Rectal smooth muscle tissue (tissue), 1 donor: ENCODE measurements around the gene PELO.

Source experiments
- H3K27ac ChIP-seq: one replicate; pipeline ENCODE4 v1.7.0; 2013; ENCODE audit warnings: low read depth, low read length, inconsistent platforms
- H3K27me3 ChIP-seq: one replicate; pipeline ENCODE4 v1.7.0; 2013; ENCODE audit warnings: low read length; ENCODE audit not compliant: control insufficient read depth, insufficient read depth
- H3K36me3 ChIP-seq: one replicate; pipeline ENCODE4 v1.7.0; 2013; ENCODE audit warnings: low read length; ENCODE audit not compliant: control insufficient read depth, insufficient read depth
- H3K4me1 ChIP-seq: one replicate; pipeline ENCODE4 v1.7.0; 2013; ENCODE audit warnings: low read length; ENCODE audit not compliant: control insufficient read depth, insufficient read depth
- H3K4me3 ChIP-seq: one replicate; pipeline ENCODE4 v1.7.0; 2013; ENCODE audit warnings: low read length
- H3K9ac ChIP-seq: one replicate; pipeline ENCODE4 v1.7.0; 2013; ENCODE audit warnings: low read length

The PELO gene

GRCh38 chr5:52824827-52825226, 37.1 kb downstream of the PELO start:
- Histone ChIP-seq H3K27ac (no peak overlapping the region), H3K36me3 (no peaks in the 10 kb centered on the region), H3K9ac (no peak overlapping the region), H3K27me3 (no peaks in the 10 kb centered on the region), H3K4me1 (peaks cover 17% of the 10 kb centered on the region), H3K4me3 (no peak overlapping the region)

DNA sequence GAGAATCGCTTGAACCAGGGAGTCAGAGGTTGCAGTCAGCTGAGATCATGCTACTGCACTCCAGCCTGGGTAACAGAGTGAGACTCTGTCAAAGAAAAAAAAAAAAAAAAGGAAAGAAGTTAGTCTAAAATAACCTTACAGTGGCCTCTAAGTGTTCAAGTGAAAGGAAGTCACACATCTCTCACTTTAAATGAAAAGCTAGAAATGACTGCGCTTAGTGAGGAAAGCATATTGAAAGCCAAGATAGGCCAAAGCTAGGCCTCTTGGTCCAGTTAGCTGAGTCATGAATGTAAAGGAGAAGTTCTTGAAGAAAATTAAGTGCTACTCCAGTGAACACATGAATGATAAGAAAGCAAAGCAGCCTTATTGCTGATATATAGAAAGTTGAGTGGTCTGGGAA, 38.1 kb downstream of the PELO start:
- no peaks in the 10 kb centered on the region for H3K36me3 ChIP-seq
- no peaks in the 10 kb centered on the region for H3K27me3 ChIP-seq
- H3K9ac ChIP-seq = no peak overlapping the region
- H3K4me1 ChIP-seq = peaks cover 22% of the 10 kb centered on the region
- H3K27ac ChIP-seq = no peak overlapping the region
- H3K4me3 ChIP-seq = no peak overlapping the region

DNA sequence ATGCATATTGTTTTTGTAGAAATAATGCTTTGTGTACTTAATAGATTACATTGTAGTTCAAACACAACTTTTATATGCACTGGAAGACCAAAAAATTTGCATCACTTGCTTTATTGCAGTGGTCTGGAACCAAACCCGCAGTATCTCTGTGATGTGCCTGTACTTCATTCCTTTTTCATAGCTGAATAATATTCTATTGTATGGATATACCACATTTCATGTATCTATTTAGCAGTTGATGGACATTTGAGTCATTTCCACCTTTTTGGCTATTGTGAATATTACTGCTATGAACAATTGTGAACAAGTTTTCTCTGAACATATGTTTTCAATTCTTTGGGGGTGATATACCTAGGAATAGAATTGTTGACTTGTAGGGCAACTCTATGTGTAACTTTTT, 40.1 kb downstream of the PELO start:
- Histone ChIP-seq H3K4me3 (no peak overlapping the region), H3K4me1 (peaks cover 12% of the 10 kb centered on the region), H3K36me3 (no peaks in the 10 kb centered on the region), H3K27ac (no peak overlapping the region), H3K9ac (no peak overlapping the region), H3K27me3 (no peaks in the 10 kb centered on the region)

- Histone ChIP-seq H3K4me1 (peaks cover 12% of the 10 kb centered on the region), H3K36me3 (no peaks in the 10 kb centered on the region), H3K27ac (no peak overlapping the region), H3K27me3 (no peaks in the 10 kb centered on the region), H3K4me3 (no peak overlapping the region), H3K9ac (no peak overlapping the region)
These were observed 41.9 kb downstream of the PELO start for GRCh38 chr5:52829664-52830063.

- H3K4me3 ChIP-seq = no peak overlapping the region
- H3K36me3 ChIP-seq = no peaks in the 10 kb centered on the region
- no peak overlapping the region for H3K9ac ChIP-seq
- H3K27ac ChIP-seq = peak overlapping the region; percentile 47
- peaks cover 12% of the 10 kb centered on the region for H3K4me1 ChIP-seq
- no peaks in the 10 kb centered on the region for H3K27me3 ChIP-seq
These were observed 42.9 kb downstream of the PELO start for GRCh38 chr5:52830650-52831049.

- Histone ChIP-seq H3K27me3 (no peaks in the 10 kb centered on the region), H3K4me3 (no peak overlapping the region), H3K4me1 (peaks cover 12% of the 10 kb centered on the region), H3K36me3 (no peaks in the 10 kb centered on the region), H3K27ac (no peak overlapping the region), H3K9ac (no peak overlapping the region)
These were observed 44.2 kb downstream of the PELO start for GRCh38 chr5:52831786-52832511.

GRCh38 chr5:52834320-52834719, 46.6 kb downstream of the PELO start:
- Histone ChIP-seq H3K9ac (no peak overlapping the region), H3K27ac (peak overlapping the region; percentile 53), H3K4me1 (peaks cover 23% of the 10 kb centered on the region), H3K27me3 (no peaks in the 10 kb centered on the region), H3K4me3 (no peak overlapping the region), H3K36me3 (no peaks in the 10 kb centered on the region)

- H3K4me1 ChIP-seq = peaks cover 30% of the 10 kb centered on the region
- H3K36me3 ChIP-seq = no peaks in the 10 kb centered on the region
- H3K27me3 ChIP-seq = no peaks in the 10 kb centered on the region
- peak overlapping the region; percentile 18 for H3K4me3 ChIP-seq
- H3K27ac ChIP-seq = peak overlapping the region; percentile 84
- H3K9ac ChIP-seq = no peak overlapping the region
These were observed 49.4 kb downstream of the PELO start for GRCh38 chr5:52837068-52837467.
